MM.1S (cell line): ENCODE results near the gene GCN1.

Experiments
- DNase-seq: peaks from one replicate; pipeline ENCODE4 v3.0.0-alpha.2; 2015
- H2AFZ ChIP-seq: fragments of 300-600 bp; sonication (generic); 2 replicates; pipeline ENCODE4 v1.6.0; 2016; ENCODE audit warnings: antibody characterized with exemption, low read length
- H3F3A ChIP-seq: fragments of 300-600 bp; sonication (generic); 2 replicates; pipeline ENCODE4 v1.6.1; 2016; ENCODE audit warnings: mild to moderate bottlenecking, antibody characterized with exemption, low read length, moderate library complexity, mixed read lengths; ENCODE audit not compliant: insufficient read depth
- H3K27ac ChIP-seq: fragments of 300-600 bp; sonication (generic); 2 replicates; pipeline ENCODE4 v1.5.1; 2016; ENCODE audit warnings: mild to moderate bottlenecking, low read length
- H3K27me3 ChIP-seq: fragments of 300-600 bp; sonication (generic); replicated peaks from 2 replicates; pipeline ENCODE4 v1.6.0; 2016; ENCODE audit warnings: low read length; ENCODE audit not compliant: insufficient read depth
- H3K36me3 ChIP-seq: fragments of 300-600 bp; sonication (generic); replicated peaks from 2 replicates; pipeline ENCODE4 v1.6.1; 2016; ENCODE audit warnings: mild to moderate bottlenecking, low read length, mixed read lengths; ENCODE audit not compliant: insufficient read depth
- H3K4me1 ChIP-seq: fragments of 300-600 bp; sonication (generic); 2 replicates; pipeline ENCODE4 v1.6.1; 2016; ENCODE audit warnings: low read length, mixed read lengths
- H3K4me2 ChIP-seq: fragments of 300-600 bp; sonication (generic); 2 replicates; pipeline ENCODE4 v1.6.0; 2016; ENCODE audit warnings: low read depth, low read length
- H3K4me3 ChIP-seq: fragments of 300-600 bp; sonication (generic); 2 replicates; pipeline ENCODE4 v1.5.1; 2016; ENCODE audit warnings: low read length, mixed read lengths
- H3K79me2 ChIP-seq: fragments of 300-600 bp; sonication (generic); 2 replicates; pipeline ENCODE4 v1.6.1; 2016; ENCODE audit warnings: mixed run types, low read length, mixed read lengths
- H3K9ac ChIP-seq: fragments of 300-600 bp; sonication (generic); 2 replicates; pipeline ENCODE4 v1.6.1; 2016; ENCODE audit warnings: low read length, mixed read lengths
- H3K9me2 ChIP-seq: fragments of 300-600 bp; sonication (generic); replicated peaks from 2 replicates; pipeline ENCODE4 v1.6.1; 2016; ENCODE audit warnings: mild to moderate bottlenecking, low read length, mixed read lengths; ENCODE audit not compliant: insufficient read depth
- H3K9me3 ChIP-seq: fragments of 300-600 bp; sonication (generic); replicated peaks from 2 replicates; pipeline ENCODE4 v1.6.1; 2016; ENCODE audit warnings: mild to moderate bottlenecking, low read length, mixed read lengths; ENCODE audit not compliant: insufficient read depth
- H4K20me1 ChIP-seq: fragments of 300-600 bp; sonication (generic); 2 replicates; pipeline ENCODE4 v1.6.1; 2016; ENCODE audit warnings: mild to moderate bottlenecking, low read length, moderate library complexity, mixed read lengths; ENCODE audit not compliant: insufficient read depth
- EZH2 ChIP-seq: fragments of 300-600 bp; sonication (generic); optimal IDR thresholded peaks from 2 replicates; pipeline ENCODE3; 2017; ENCODE audit warnings: low read depth, mild to moderate bottlenecking, antibody characterized with exemption, low read length, mixed read lengths
- EZH2phosphoT487 ChIP-seq: fragments of 300-600 bp; sonication (generic); IDR thresholded peaks from 2 replicates; pipeline ENCODE4 v1.6.1; 2018; ENCODE audit warnings: antibody characterized with exemption, low read length
- TF ChIP-seq, protein P1 (sequence below): fragments of 300-600 bp; sonication (generic); IDR thresholded peaks from 2 replicates; pipeline ENCODE4 v1.5.1; 2016; ENCODE audit warnings: antibody characterized with exemption, low read length, mixed read lengths

GCN1 gene

DNA sequence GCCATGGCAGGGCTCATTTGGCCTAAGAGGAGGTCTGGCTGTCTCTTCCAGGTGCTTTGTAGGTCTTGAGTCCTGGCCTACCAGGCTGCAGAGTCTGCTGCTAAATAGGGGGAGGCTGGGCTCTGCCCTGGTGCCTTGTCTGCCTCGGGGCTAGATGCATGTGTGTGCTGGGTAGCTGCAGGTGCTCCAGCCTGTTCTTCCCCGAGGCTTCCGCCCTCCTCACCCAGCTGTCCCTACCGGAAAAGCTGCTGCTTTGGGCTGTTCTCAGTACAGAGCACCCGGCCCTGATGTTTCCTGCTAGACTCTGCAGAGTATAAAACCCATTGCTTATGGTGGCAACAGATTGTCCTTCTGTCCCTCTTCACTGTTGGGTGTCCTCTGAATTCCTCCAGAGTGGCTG, 115.6 kb downstream of the GCN1 start:
- no peaks in the 10 kb centered on the region for H3K9me2 ChIP-seq
- peak overlapping the region; percentile 22; the same call in 1 of the 2 replicates for H3K9ac ChIP-seq
- H4K20me1 ChIP-seq = no peaks in the 10 kb centered on the region
- peak overlapping the region; percentile 23; the same call in 1 of the 2 replicates for H3K4me3 ChIP-seq
- H3K9me3 ChIP-seq = no peaks in the 10 kb centered on the region
- H3K36me3 ChIP-seq = no peaks in the 10 kb centered on the region
- peaks cover 22% of the 10 kb centered on the region for H3K4me1 ChIP-seq
- H3K4me2 ChIP-seq = peak overlapping the region; percentile 56
- peak overlapping the region; percentile 79 for H3K27ac ChIP-seq
- peak overlapping the region; percentile 63 for H2AFZ ChIP-seq
- TF ChIP-seq, protein P1, sequence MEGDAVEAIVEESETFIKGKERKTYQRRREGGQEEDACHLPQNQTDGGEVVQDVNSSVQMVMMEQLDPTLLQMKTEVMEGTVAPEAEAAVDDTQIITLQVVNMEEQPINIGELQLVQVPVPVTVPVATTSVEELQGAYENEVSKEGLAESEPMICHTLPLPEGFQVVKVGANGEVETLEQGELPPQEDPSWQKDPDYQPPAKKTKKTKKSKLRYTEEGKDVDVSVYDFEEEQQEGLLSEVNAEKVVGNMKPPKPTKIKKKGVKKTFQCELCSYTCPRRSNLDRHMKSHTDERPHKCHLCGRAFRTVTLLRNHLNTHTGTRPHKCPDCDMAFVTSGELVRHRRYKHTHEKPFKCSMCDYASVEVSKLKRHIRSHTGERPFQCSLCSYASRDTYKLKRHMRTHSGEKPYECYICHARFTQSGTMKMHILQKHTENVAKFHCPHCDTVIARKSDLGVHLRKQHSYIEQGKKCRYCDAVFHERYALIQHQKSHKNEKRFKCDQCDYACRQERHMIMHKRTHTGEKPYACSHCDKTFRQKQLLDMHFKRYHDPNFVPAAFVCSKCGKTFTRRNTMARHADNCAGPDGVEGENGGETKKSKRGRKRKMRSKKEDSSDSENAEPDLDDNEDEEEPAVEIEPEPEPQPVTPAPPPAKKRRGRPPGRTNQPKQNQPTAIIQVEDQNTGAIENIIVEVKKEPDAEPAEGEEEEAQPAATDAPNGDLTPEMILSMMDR = no peak
- TF ChIP-seq EZH2phosphoT487 = no peak
- TF ChIP-seq EZH2 = no peak
- peak; percentile 76 for DNase-seq
- peaks cover 13% of the 10 kb centered on the region for H3F3A ChIP-seq
- H3K79me2 ChIP-seq = no peaks in the 10 kb centered on the region
- no peaks in the 10 kb centered on the region for H3K27me3 ChIP-seq

DNA sequence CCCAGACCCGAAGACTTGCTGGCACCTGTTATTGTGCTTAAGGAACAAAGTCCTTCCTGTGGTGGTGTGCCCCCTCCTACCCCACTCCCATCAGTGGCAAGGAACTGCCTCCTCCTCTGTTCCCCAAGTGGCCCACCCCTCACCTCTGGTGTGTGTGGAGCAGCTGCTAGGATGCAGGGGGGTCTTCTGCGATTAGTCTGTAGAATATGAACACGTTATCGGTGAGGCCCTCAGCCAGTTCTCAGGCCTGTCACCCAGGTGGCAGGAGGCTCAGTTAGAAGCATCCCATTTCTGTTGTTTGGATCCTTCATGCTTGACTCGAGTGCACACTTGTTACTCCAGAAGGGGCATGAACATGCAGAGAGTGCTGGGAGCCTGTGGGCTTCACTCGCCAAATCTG, 117.3 kb downstream of the GCN1 start:
- H4K20me1 ChIP-seq = no peaks in the 10 kb centered on the region
- no peaks in the 10 kb centered on the region for H3K9me3 ChIP-seq
- H3K79me2 ChIP-seq = no peaks in the 10 kb centered on the region
- no peak overlapping the region for H3K9ac ChIP-seq
- H3K4me3 ChIP-seq = no peak overlapping the region
- no peaks in the 10 kb centered on the region for H3K36me3 ChIP-seq
- no peaks in the 10 kb centered on the region for H3K9me2 ChIP-seq
- peaks cover 22% of the 10 kb centered on the region for H3K4me1 ChIP-seq
- H3K27me3 ChIP-seq = no peaks in the 10 kb centered on the region
- DNase-seq = no peak
- no peak overlapping the region for H3K27ac ChIP-seq
- H2AFZ ChIP-seq = no peak overlapping the region
- TF ChIP-seq EZH2phosphoT487 (no peak), EZH2 (no peak)
- TF ChIP-seq, protein P1 = no peak
- H3K4me2 ChIP-seq = no peak overlapping the region
- H3F3A ChIP-seq = peaks cover 13% of the 10 kb centered on the region
